SHP77 (cell line): ENCODE data around the gene SLX9.

Experiments used
- DNase-seq, 2 experiments: peaks; one replicate each; lab custom pipeline; 2025; lab: John Stamatoyannopoulos, UW

The SLX9 gene

GRCh38 chr21:45003331-45004058 lies 63.7 kb downstream of the SLX9 start:
- DNase-seq: no peak

GRCh38 chr21:45004059-45004422 lies 64.2 kb downstream of the SLX9 start:
- no peak for DNase-seq

GRCh38 chr21:45004481-45005247 lies 64.8 kb downstream of the SLX9 start:
- DNase-seq: no peak

- DNase-seq: no peak
Observed at GRCh38 chr21:45006536-45007095, 66.8 kb downstream of the SLX9 start.

- DNase-seq: no peak
Observed at GRCh38 chr21:45009616-45010015, 69.8 kb downstream of the SLX9 start.

- DNase-seq: no peak
Observed at GRCh38 chr21:45010096-45010495, 70.3 kb downstream of the SLX9 start.

- DNase-seq: no peak
Observed at GRCh38 chr21:45010860-45011259, 71.0 kb downstream of the SLX9 start.

- no peak for DNase-seq
Observed at GRCh38 chr21:45011426-45011825, 71.6 kb downstream of the SLX9 start.

GRCh38 chr21:45011911-45012661 lies 72.3 kb downstream of the SLX9 start:
- DNase-seq: no peak

- no peak for DNase-seq
Observed at GRCh38 chr21:45012662-45013259, 72.9 kb downstream of the SLX9 start.

GRCh38 chr21:45013260-45013841 lies 73.5 kb downstream of the SLX9 start:
- DNase-seq: no peak

- no peak for DNase-seq
Observed at GRCh38 chr21:45014747-45015468, 75.1 kb downstream of the SLX9 start.

- DNase-seq: no peak
Observed at GRCh38 chr21:45015469-45015860, 75.6 kb downstream of the SLX9 start.

GRCh38 chr21:45016031-45016405 lies 76.2 kb downstream of the SLX9 start:
- no peak for DNase-seq

GRCh38 chr21:45016406-45017038 lies 76.7 kb downstream of the SLX9 start:
- no peak for DNase-seq

GRCh38 chr21:45017039-45017960 lies 77.5 kb downstream of the SLX9 start:
- no peak for DNase-seq

GRCh38 chr21:45018131-45019075 lies 78.6 kb downstream of the SLX9 start:
- DNase-seq: no peak
